Measurements from ENCODE around the gene AQP12B.

DNA sequence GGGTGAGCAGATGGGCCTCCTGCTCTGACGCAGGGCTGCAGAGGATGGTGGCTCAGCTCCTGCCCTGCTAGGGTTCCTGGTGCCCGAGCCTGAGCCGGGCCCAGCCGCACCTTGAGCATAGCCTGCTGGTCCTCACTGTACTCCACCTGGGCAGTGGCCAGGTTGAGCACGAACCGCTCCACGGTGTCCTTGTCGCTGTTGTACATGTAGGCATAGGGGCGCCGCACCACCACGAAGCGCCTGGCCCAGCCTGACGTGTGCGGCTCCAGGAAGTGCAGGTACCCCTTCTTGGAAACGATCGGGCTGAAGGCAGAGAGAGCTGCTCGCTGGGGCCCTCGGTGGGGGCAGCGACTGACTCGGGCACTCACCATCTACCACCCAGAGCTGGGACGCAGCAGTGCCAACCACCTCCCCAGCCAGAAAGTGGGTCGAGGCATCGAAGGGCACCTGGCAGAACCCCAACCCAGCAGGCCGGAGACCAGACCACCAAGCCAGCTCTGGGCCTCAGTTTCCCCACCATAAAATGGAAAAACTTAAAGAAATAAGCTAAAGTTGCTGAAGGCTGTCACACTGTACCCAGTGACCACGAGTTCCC lies 36.3 kb upstream of the AQP12B start:
- TF ChIP-seq, protein P1, sequence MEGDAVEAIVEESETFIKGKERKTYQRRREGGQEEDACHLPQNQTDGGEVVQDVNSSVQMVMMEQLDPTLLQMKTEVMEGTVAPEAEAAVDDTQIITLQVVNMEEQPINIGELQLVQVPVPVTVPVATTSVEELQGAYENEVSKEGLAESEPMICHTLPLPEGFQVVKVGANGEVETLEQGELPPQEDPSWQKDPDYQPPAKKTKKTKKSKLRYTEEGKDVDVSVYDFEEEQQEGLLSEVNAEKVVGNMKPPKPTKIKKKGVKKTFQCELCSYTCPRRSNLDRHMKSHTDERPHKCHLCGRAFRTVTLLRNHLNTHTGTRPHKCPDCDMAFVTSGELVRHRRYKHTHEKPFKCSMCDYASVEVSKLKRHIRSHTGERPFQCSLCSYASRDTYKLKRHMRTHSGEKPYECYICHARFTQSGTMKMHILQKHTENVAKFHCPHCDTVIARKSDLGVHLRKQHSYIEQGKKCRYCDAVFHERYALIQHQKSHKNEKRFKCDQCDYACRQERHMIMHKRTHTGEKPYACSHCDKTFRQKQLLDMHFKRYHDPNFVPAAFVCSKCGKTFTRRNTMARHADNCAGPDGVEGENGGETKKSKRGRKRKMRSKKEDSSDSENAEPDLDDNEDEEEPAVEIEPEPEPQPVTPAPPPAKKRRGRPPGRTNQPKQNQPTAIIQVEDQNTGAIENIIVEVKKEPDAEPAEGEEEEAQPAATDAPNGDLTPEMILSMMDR (IDR thresholded peaks at IDR 0.05) = no peak
- no peak for TF ChIP-seq ZFX (IDR thresholded peaks at IDR 0.05; ENCODE audit: borderline replicate concordance)
